H9 (cell line): Measurements from ENCODE around the gene AP4M1. TPM values are rescaled to one million over a fixed set of nuclear protein-coding genes. Genes with fewer than 3 reads are reported as not detected.

Experiments
- DNase-seq: peaks from one replicate; pipeline ENCODE4 v3.0.0-alpha.2; 2017
- H2AFZ ChIP-seq: one replicate; pipeline ENCODE4 v1.6.1; 2013; ENCODE audit warnings: mild to moderate bottlenecking, low read length, control low read depth, moderate library complexity
- H2AK5ac ChIP-seq: 2 replicates; pipeline ENCODE4 v1.6.1; 2013; ENCODE audit warnings: low read length, control low read depth, mixed read lengths; ENCODE audit not compliant: insufficient read length
- H2BK120ac ChIP-seq: one replicate; pipeline ENCODE4 v1.6.1; 2013; ENCODE audit warnings: low read depth, mild to moderate bottlenecking, low read length, control low read depth, inconsistent platforms; ENCODE audit not compliant: poor library complexity, severe bottlenecking
- H2BK12ac ChIP-seq: 2 replicates; pipeline ENCODE4 v1.6.1; 2013; ENCODE audit warnings: low read length, control low read depth, mixed read lengths, low read depth; ENCODE audit not compliant: insufficient read length
- H2BK15ac ChIP-seq: 2 replicates; pipeline ENCODE4 v1.6.1; 2013; ENCODE audit warnings: low read depth, low read length, control low read depth
- H2BK20ac ChIP-seq: one replicate; pipeline ENCODE4 v1.6.1; 2013; ENCODE audit warnings: low read depth, mild to moderate bottlenecking, low read length, control low read depth, inconsistent platforms; ENCODE audit not compliant: poor library complexity, severe bottlenecking
- H2BK5ac ChIP-seq: 2 replicates; pipeline ENCODE4 v1.6.1; 2013; ENCODE audit warnings: low read length, control low read depth, mixed read lengths; ENCODE audit not compliant: insufficient read length
- H3K14ac ChIP-seq: 2 replicates; pipeline ENCODE4 v1.6.1; 2013; ENCODE audit warnings: low read length, control low read depth; ENCODE audit not compliant: insufficient read depth
- H3K18ac ChIP-seq: 2 replicates; pipeline ENCODE4 v1.6.1; 2013; ENCODE audit warnings: low read depth, mild to moderate bottlenecking, mixed read lengths, low read length, control low read depth; ENCODE audit not compliant: insufficient read length
- H3K23ac ChIP-seq: 2 replicates; pipeline ENCODE4 v1.6.1; 2013; ENCODE audit warnings: low read length, control low read depth, mixed read lengths, low read depth; ENCODE audit not compliant: insufficient read length
- H3K23me2 ChIP-seq: 2 replicates; pipeline ENCODE4 v1.6.1; 2013; ENCODE audit warnings: low read depth, mild to moderate bottlenecking, mixed read lengths, low read length, control low read depth; ENCODE audit not compliant: insufficient read length, poor library complexity, severe bottlenecking
- H3K27ac ChIP-seq: 2 replicates; pipeline ENCODE4 v1.5.1; 2013; ENCODE audit warnings: low read length, control low read depth, mixed read lengths, low read depth; ENCODE audit not compliant: insufficient read length
- H3K27me3 ChIP-seq: 2 replicates; pipeline ENCODE4 v1.6.1; 2013; ENCODE audit warnings: low read length, control low read depth, inconsistent platforms; ENCODE audit not compliant: insufficient read depth
- H3K4ac ChIP-seq: 2 replicates; pipeline ENCODE4 v1.6.1; 2013; ENCODE audit warnings: low read depth, mild to moderate bottlenecking, control low read depth, inconsistent platforms, low read length, moderate library complexity
- H3K4me1 ChIP-seq: 2 replicates; pipeline ENCODE4 v1.6.1; 2013; ENCODE audit warnings: low read length, control low read depth, inconsistent platforms; ENCODE audit not compliant: insufficient read depth
- H3K4me2 ChIP-seq: 2 replicates; pipeline ENCODE4 v1.6.1; 2013; ENCODE audit warnings: low read length, control low read depth, mixed read lengths; ENCODE audit not compliant: insufficient read length, insufficient read depth
- H3K56ac ChIP-seq: 2 replicates; pipeline ENCODE4 v1.6.1; 2013; ENCODE audit warnings: low read depth, mild to moderate bottlenecking, mixed read lengths, low read length, control low read depth; ENCODE audit not compliant: insufficient read length
- H3K79me1 ChIP-seq: 2 replicates; pipeline ENCODE4 v1.6.1; 2013; ENCODE audit warnings: low read depth, mild to moderate bottlenecking, moderate library complexity, low read length, control low read depth, inconsistent platforms; ENCODE audit not compliant: insufficient read depth, poor library complexity, severe bottlenecking
- H3K79me2 ChIP-seq: 2 replicates; pipeline ENCODE4 v1.6.1; 2013; ENCODE audit warnings: low read length, control low read depth, inconsistent platforms; ENCODE audit not compliant: insufficient read depth
- H3K9ac ChIP-seq: 2 replicates; pipeline ENCODE4 v1.6.1; 2013; ENCODE audit warnings: low read length, control low read depth, mixed read lengths; ENCODE audit not compliant: insufficient read length; ENCODE audit errors: extremely low read depth
- H3K9me3 ChIP-seq: one replicate; pipeline ENCODE4 v1.6.1; 2013; ENCODE audit warnings: low read depth, low read length, inconsistent platforms; ENCODE audit not compliant: control insufficient read depth
- H3T11ph ChIP-seq: one replicate; pipeline ENCODE4 v1.6.1; 2013; ENCODE audit warnings: mild to moderate bottlenecking, low read length, control low read depth, inconsistent platforms
- H4K20me1 ChIP-seq: one replicate; pipeline ENCODE4 v1.6.1; 2013; ENCODE audit not compliant: control insufficient read depth, insufficient read length, insufficient read depth
- H4K5ac ChIP-seq: 2 replicates; pipeline ENCODE4 v1.6.1; 2013; ENCODE audit warnings: low read depth, mild to moderate bottlenecking, mixed read lengths, low read length, control low read depth; ENCODE audit not compliant: insufficient read length
- H4K8ac ChIP-seq: replicated peaks from 2 replicates; pipeline ENCODE4 v1.6.1; 2013; ENCODE audit warnings: low read length, control low read depth, mixed read lengths, low read depth; ENCODE audit not compliant: insufficient read length
- H4K91ac ChIP-seq: 2 replicates; pipeline ENCODE4 v1.6.1; 2013; ENCODE audit warnings: low read depth, mild to moderate bottlenecking, moderate library complexity, mixed read lengths, low read length, control low read depth; ENCODE audit not compliant: insufficient read length
- H3K27ac Mint-ChIP-seq, 3 experiments: 2 replicates in 2 of 3; 3 replicates in 1 of 3; pipeline ENCODE4 v1.8.0; 2020 to 2021; ENCODE audit warnings: mixed read lengths in 3 of 3, mild to moderate bottlenecking in 1 of 3, moderate library complexity in 1 of 3
- H3K27me3 Mint-ChIP-seq: 2 replicates; pipeline ENCODE4 v1.8.0; 2021; ENCODE audit warnings: low read depth, mild to moderate bottlenecking, moderate library complexity, mixed read lengths
- H3K36me3 Mint-ChIP-seq, 3 experiments: 2 replicates in 2 of 3; 3 replicates in 1 of 3; pipeline ENCODE4 v1.8.0; 2020 to 2021; ENCODE audit warnings: low read depth in 3 of 3, mixed read lengths in 3 of 3; ENCODE audit not compliant: insufficient read depth in 1 of 3
- H3K4me1 Mint-ChIP-seq, 2 experiments: 2 replicates each; pipeline ENCODE4 v1.8.0; 2020; ENCODE audit warnings: mixed read lengths in 2 of 2
- H3K4me3 Mint-ChIP-seq, 2 experiments: 2 replicates in 1 of 2; 3 replicates in 1 of 2; pipeline ENCODE4 v1.8.0; 2020 to 2021; ENCODE audit warnings: mild to moderate bottlenecking in 2 of 2, mixed read lengths in 2 of 2, moderate library complexity in 1 of 2
- H3K9me3 Mint-ChIP-seq, 2 experiments: 2 replicates in 1 of 2; 3 replicates in 1 of 2; pipeline ENCODE4 v1.8.0; 2020; ENCODE audit warnings: mild to moderate bottlenecking in 2 of 2, mixed read lengths in 2 of 2, moderate library complexity in 1 of 2
- CTCF ChIP-seq: fragments of 200-600 bp; sonication (generic); conservative IDR thresholded peaks from 3 replicates; pipeline ENCODE4 v1.8.0; 2021; ENCODE audit warnings: antibody characterized with exemption, mild to moderate bottlenecking
- WGBS: extraction: QIAGEN DNeasy Blood & Tissue Kit; methylation state at CpG from one replicate; pipeline ENCODE4 v1.1.7; 2013; ENCODE audit warnings: missing lambda C conversion rate, low lambda C conversion rate, mixed read lengths; ENCODE audit not compliant: insufficient read length; ENCODE audit errors: extremely low coverage; 5-methylcytosine and 5-hydroxymethylcytosine counted together
- total RNA-seq: library from RNA; stranded (reverse); gene quantifications from 2 replicates; pipeline ENCODE4 v1.2.1, GENCODE V29; 2021

The AP4M1 gene
- total RNA-seq, 1 experiment from 2014 or later: 18.8 TPM

- H3K79me2 ChIP-seq: peaks cover 5% of the 10 kb centered on the region; the same call in 1 of the 2 replicates
- Mint-ChIP-seq H3K27ac (peak overlapping the region in 2 of 3 experiments; percentile 49 to 94; a peak in 5 of 7 replicates), H3K4me3 (peak overlapping the region in 1 of 2 experiments; percentile 43; a peak in 2 of 5 replicates), H3K36me3 (peaks cover 94 to 100% (median 100%) of the 10 kb centered on the region in 3 experiments), H3K27me3 (peaks cover 2% of the 10 kb centered on the region; the same call in 1 of the 2 replicates), H3K4me1 (peaks cover 17 to 28% of the 10 kb centered on the region in 2 experiments), H3K9me3 (peaks cover 0 to 3% of the 10 kb centered on the region in 2 experiments; a peak in 1 of 5 replicates)
- no peaks in the 10 kb centered on the region for H4K20me1 ChIP-seq
- no peak overlapping the region for H3K9ac ChIP-seq
- H2BK5ac ChIP-seq: no peak overlapping the region
- no peak overlapping the region for H2BK120ac ChIP-seq
- no peaks in the 10 kb centered on the region for H3K9me3 ChIP-seq
- no peak overlapping the region for H3K4me2 ChIP-seq
- no CpG with 5 or more reads among the region's 9 CpGs for WGBS
- H3K23ac ChIP-seq: no peak overlapping the region
- H2BK20ac ChIP-seq: no peak overlapping the region
- H3K18ac ChIP-seq: no peak overlapping the region
- no peak overlapping the region for H3K4ac ChIP-seq
- no peaks in the 10 kb centered on the region for H3K27me3 ChIP-seq
- DNase-seq: no peak
- H4K8ac ChIP-seq: no peak overlapping the region
- no peak overlapping the region for H3K27ac ChIP-seq
- H3T11ph ChIP-seq: no peak overlapping the region
- H3K23me2 ChIP-seq: no peaks in the 10 kb centered on the region
- H4K5ac ChIP-seq: no peak overlapping the region
- peaks cover 3% of the 10 kb centered on the region for H3K79me1 ChIP-seq
- H3K4me1 ChIP-seq: no peaks in the 10 kb centered on the region
- no peak overlapping the region for H2AK5ac ChIP-seq
- no peak for TF ChIP-seq CTCF
- H2AFZ ChIP-seq: no peak overlapping the region
- H2BK15ac ChIP-seq: no peak overlapping the region
- H3K56ac ChIP-seq: no peak overlapping the region
- H3K14ac ChIP-seq: no peak overlapping the region
- H4K91ac ChIP-seq: no peak overlapping the region
- H2BK12ac ChIP-seq: no peak overlapping the region
Observed at GRCh38 chr7:100095289-100095688, 6.2 kb upstream of the AP4M1 start.
